DND-41 (cell line): ENCODE measurements around the gene SEC14L2.

Experiments used
- CTCF ChIP-seq: IDR thresholded peaks from 2 replicates; pipeline ENCODE4 v1.5.1; 2012; ENCODE audit warnings: borderline replicate concordance, low read length, moderate library complexity, mild to moderate bottlenecking; ENCODE audit not compliant: poor library complexity, severe bottlenecking; ENCODE audit errors: extremely low read depth
- EZH2 ChIP-seq: IDR thresholded peaks from 3 replicates; pipeline ENCODE4 v1.6.1; 2012; ENCODE audit warnings: borderline replicate concordance, low read depth, mild to moderate bottlenecking, moderate library complexity, low read length, inconsistent platforms; ENCODE audit not compliant: severe bottlenecking

GRCh38 chr22:30356449-30357235 is 40.2 kb upstream of the SEC14L2 start, which contains the start of the genes CCDC157 and SF3A1:
- TF ChIP-seq CTCF: no peak
- TF ChIP-seq EZH2: no peak
